ENCODE data around the gene NSD2.

The NSD2 gene

DNA sequence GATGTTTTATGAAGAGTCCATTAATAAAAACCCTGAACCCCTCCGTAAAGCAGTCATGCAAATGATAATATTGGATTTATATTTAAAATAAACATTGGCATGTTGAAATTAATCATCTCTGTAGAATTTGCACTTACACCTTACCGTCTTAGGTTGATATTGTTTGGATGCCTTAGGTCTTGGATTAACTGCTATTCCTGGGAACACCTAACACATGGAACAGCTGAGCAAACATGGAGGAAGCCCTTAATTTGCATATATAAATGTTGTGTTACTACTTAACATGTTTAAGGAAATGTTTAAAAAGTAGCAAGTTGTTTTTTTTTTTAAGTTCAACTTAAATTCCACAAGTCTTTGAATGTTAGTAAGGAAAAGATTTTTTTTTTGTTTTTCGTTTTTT lies 62.5 kb downstream of the NSD2 start:
- no peak for DNase-seq (ENCODE audit: extremely low spot score)
- ChIA-PET CTCF (no interaction called here), POLR2A (no interaction called here)
- TF ChIP-seq FOXM1 (IDR thresholded peaks at IDR 0.05; ENCODE audit: borderline replicate concordance) = no peak
- no peak for TF ChIP-seq SP1 (IDR thresholded peaks at IDR 0.05)
- TF ChIP-seq NFRKB (IDR thresholded peaks at IDR 0.05) = no peak
- TF ChIP-seq FOXK2 (IDR thresholded peaks at IDR 0.05) = no peak
- TF ChIP-seq TARDBP (IDR thresholded peaks at IDR 0.05) = no peak
- TF ChIP-seq BHLHE40 (IDR thresholded peaks at IDR 0.05; ENCODE audit: borderline replicate concordance) = no peak
- no peak for TF ChIP-seq L3MBTL2 (conservative IDR thresholded peaks at IDR 0.05)
- TF ChIP-seq ELF4 (IDR thresholded peaks at IDR 0.05) = no peak
- TF ChIP-seq LEF1 (IDR thresholded peaks at IDR 0.05; ENCODE audit: borderline replicate concordance) = no peak

DNA sequence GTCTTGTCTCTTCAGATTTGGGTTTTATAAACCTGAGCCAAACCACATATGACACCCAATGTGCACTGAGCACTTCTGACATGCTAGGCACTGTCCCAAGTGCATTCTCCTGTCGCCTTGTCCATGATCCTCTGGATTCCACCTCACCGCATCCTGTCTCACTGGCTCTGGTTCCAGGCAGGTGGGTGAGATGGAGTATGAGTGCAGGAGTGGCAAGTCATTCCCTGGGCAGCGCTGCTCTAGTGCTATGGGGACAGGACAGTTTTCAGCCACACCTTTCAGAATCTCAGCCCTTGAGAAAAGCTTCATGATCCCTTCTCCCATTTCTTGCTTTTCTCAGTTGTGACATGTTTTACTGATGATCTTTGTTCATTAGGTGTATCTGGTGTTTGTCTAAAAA lies 66.4 kb downstream of the NSD2 start:
- POLR2A ChIA-PET = interaction anchor here (0.7 kb wide), 1 partner anchor 8 kb away, joined by 3 read pairs; no protein-coding TSS in a partner anchor
- DNase-seq (ENCODE audit: extremely low spot score) = no peak
- TF ChIP-seq BHLHE40 (IDR thresholded peaks at IDR 0.05; ENCODE audit: borderline replicate concordance) (no peak), FOXM1 (IDR thresholded peaks at IDR 0.05; ENCODE audit: borderline replicate concordance) (no peak), HDGF (IDR thresholded peaks at IDR 0.05; ENCODE audit: borderline replicate concordance) (no peak), NFRKB (IDR thresholded peaks at IDR 0.05) (no peak), SUZ12 (IDR thresholded peaks at IDR 0.05) (no peak), ELF4 (IDR thresholded peaks at IDR 0.05) (no peak), TARDBP (IDR thresholded peaks at IDR 0.05) (no peak), L3MBTL2 (conservative IDR thresholded peaks at IDR 0.05) (no peak), FOXK2 (IDR thresholded peaks at IDR 0.05) (no peak), CTBP1 (IDR thresholded peaks at IDR 0.05; ENCODE audit: borderline replicate concordance) (no peak)
- TF ChIP-seq, protein P1, sequence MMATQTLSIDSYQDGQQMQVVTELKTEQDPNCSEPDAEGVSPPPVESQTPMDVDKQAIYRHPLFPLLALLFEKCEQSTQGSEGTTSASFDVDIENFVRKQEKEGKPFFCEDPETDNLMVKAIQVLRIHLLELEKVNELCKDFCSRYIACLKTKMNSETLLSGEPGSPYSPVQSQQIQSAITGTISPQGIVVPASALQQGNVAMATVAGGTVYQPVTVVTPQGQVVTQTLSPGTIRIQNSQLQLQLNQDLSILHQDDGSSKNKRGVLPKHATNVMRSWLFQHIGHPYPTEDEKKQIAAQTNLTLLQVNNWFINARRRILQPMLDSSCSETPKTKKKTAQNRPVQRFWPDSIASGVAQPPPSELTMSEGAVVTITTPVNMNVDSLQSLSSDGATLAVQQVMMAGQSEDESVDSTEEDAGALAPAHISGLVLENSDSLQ (IDR thresholded peaks at IDR 0.05) = no peak
- CTCF ChIA-PET = no interaction called here

DNA sequence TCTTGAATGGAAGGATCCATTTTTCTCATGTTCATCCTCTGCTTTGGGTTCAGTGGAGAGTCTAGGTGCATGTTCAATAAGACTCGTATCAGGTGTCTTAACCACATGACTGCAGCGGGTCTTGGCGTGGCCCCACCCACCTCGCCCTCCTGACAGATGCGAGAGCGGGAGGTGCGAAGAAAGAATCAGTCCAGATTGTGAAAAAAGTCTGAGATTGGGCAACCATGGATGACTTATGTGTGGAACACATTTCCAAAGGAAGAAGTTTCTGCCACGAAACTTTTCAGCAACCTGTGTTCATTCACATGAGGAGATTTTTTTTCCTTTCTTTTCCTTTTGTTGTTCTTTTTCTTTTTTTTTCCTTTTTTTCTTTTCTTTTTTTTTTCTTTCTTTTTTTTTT lies 66.8 kb downstream of the NSD2 start:
- no peak for TF ChIP-seq NFRKB (IDR thresholded peaks at IDR 0.05)
- TF ChIP-seq, protein P1 (IDR thresholded peaks at IDR 0.05) = no peak
- TF ChIP-seq SUZ12 (IDR thresholded peaks at IDR 0.05) = no peak
- no peak for TF ChIP-seq FOXA1 (IDR thresholded peaks at IDR 0.05)
- TF ChIP-seq ARNT (IDR thresholded peaks at IDR 0.05) = no peak
- no peak for TF ChIP-seq TARDBP (IDR thresholded peaks at IDR 0.05)
- no peak for TF ChIP-seq LEF1 (IDR thresholded peaks at IDR 0.05; ENCODE audit: borderline replicate concordance)
- no peak for TF ChIP-seq BHLHE40 (IDR thresholded peaks at IDR 0.05; ENCODE audit: borderline replicate concordance)
- TF ChIP-seq ELF4 (IDR thresholded peaks at IDR 0.05) = no peak
- no peak for DNase-seq (ENCODE audit: extremely low spot score)
- ChIA-PET CTCF (no interaction called here), POLR2A (no interaction called here)

DNA sequence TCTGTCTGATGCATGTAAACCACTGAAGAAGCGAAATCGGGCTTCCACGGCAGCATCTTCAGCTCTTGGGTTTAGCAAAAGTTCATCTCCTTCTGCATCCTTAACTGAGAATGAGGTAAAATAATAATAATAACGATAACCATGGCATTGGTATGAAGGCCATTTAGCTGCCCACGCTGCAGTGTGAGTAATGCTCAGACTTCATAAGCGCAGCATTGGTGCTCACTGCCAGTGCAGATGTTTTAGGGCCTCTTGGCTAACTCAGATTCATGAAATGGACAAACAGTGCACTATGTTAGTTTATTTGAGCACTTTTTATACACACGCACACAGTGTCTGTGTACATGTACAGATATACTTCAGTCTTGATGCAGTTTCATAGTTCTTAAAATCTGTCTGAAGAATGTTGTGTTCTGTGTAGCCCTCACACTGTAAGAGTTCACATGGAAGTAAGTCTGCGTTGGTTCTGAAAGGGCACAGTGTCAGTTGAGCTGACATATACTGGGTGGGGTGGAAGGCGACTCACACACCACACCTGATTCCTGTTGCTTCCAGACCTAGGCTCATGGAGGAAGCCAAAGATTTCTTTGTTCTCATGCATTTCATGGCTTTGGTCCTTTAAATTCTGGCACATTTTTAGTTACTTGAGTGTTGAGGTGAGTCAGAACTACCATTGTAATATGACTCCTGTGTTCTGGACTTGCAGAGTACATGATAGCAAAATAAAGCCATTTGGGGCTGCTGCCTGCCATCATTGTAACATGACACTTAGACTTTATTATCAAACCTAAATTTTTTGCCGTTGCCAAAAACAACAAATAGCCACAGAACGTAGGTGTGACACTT lies 68.7 kb downstream of the NSD2 start:
- POLR2A ChIA-PET = no interaction called here

DNA sequence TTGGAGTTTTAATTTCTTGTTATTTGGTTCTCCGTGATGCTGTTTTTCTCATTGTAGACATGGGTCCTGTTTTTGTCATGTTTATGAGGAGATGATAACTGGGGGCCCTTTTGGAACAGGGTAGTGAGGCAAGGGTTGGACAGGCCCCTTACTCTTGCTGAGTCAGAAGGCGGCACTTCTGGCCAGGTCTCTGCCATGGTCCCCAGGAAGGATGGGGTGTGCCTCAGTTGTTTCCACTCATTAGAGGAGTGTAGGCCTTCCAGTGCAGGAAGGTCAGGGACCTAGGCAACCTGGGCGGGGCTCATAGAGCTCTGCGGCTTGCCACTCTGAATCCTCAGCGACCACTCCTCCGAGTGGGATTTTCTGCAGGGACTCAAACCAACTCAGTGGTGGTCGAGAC lies 69.4 kb downstream of the NSD2 start:
- ChIA-PET POLR2A (no interaction called here), CTCF (no interaction called here)
- TF ChIP-seq NFRKB (IDR thresholded peaks at IDR 0.05) = no peak
- TF ChIP-seq BHLHE40 (IDR thresholded peaks at IDR 0.05; ENCODE audit: borderline replicate concordance) = no peak
- no peak for TF ChIP-seq SP1 (IDR thresholded peaks at IDR 0.05)
- TF ChIP-seq ARNT (IDR thresholded peaks at IDR 0.05) = no peak
- no peak for TF ChIP-seq L3MBTL2 (conservative IDR thresholded peaks at IDR 0.05)
- no peak for TF ChIP-seq TARDBP (IDR thresholded peaks at IDR 0.05)
- no peak for TF ChIP-seq FOXM1 (IDR thresholded peaks at IDR 0.05; ENCODE audit: borderline replicate concordance)
- no peak for TF ChIP-seq ELF4 (IDR thresholded peaks at IDR 0.05)
- no peak for TF ChIP-seq ZNF384 (IDR thresholded peaks at IDR 0.05)
- TF ChIP-seq, protein P1 (IDR thresholded peaks at IDR 0.05) = no peak
- TF ChIP-seq FOXK2 (IDR thresholded peaks at IDR 0.05) = no peak
- TF ChIP-seq FOXA1 (IDR thresholded peaks at IDR 0.05) = no peak
- TF ChIP-seq CTBP1 (IDR thresholded peaks at IDR 0.05; ENCODE audit: borderline replicate concordance) = no peak
- TF ChIP-seq LEF1 (IDR thresholded peaks at IDR 0.05; ENCODE audit: borderline replicate concordance) = no peak
- TF ChIP-seq SUZ12 (IDR thresholded peaks at IDR 0.05) = no peak
- no peak for TF ChIP-seq HDGF (IDR thresholded peaks at IDR 0.05; ENCODE audit: borderline replicate concordance)
- DNase-seq (ENCODE audit: extremely low spot score) = no peak

More for the DNA sequence above, 68.7 kb downstream of the NSD2 start:
- CTCF ChIA-PET = interaction anchor here (0.7 kb wide), 1 partner anchor 421 kb away, joined by 3 read pairs; no protein-coding TSS in a partner anchor
- no peak for DNase-seq (ENCODE audit: extremely low spot score)
- TF ChIP-seq, protein P1 (IDR thresholded peaks at IDR 0.05) = 0 out of 2 replicates have a peak, but pooled peaks have one; percentile 13
- no peak for TF ChIP-seq SUZ12 (IDR thresholded peaks at IDR 0.05)
- no peak for TF ChIP-seq LEF1 (IDR thresholded peaks at IDR 0.05; ENCODE audit: borderline replicate concordance)
- TF ChIP-seq FOXK2 (IDR thresholded peaks at IDR 0.05) = no peak
- no peak for TF ChIP-seq NFRKB (IDR thresholded peaks at IDR 0.05)
- TF ChIP-seq BHLHE40 (IDR thresholded peaks at IDR 0.05; ENCODE audit: borderline replicate concordance) = no peak
- TF ChIP-seq ARNT (IDR thresholded peaks at IDR 0.05) = no peak
